Body of pancreas (tissue), 4 donors: ENCODE results near the gene GSTT2B.
"Not testable (repeated sequence)": the region's sequence is repeated elsewhere in the genome, so short reads cannot be mapped to it uniquely, and the experiment has no call there.

Experiments used
- POLR2A ChIP-seq, 3 donors: fragments of 450-650 bp; IDR thresholded peaks; one replicate each; pipeline ENCODE4 v1.6.1; 2016; ENCODE audit warnings: antibody characterized with exemption in 3 of 3, mild to moderate bottlenecking in 2 of 3
- TF ChIP-seq, protein P1 (sequence below), 7 experiments: fragments of 450-650 bp in 4 of 7; fragments of 200-600 bp in 3 of 7; sonication (generic) in 3 of 7; IDR thresholded peaks; one replicate each; pipeline ENCODE4 v1.5.1; 2016 to 2019; ENCODE audit warnings: antibody characterized with exemption in 7 of 7

DNA sequence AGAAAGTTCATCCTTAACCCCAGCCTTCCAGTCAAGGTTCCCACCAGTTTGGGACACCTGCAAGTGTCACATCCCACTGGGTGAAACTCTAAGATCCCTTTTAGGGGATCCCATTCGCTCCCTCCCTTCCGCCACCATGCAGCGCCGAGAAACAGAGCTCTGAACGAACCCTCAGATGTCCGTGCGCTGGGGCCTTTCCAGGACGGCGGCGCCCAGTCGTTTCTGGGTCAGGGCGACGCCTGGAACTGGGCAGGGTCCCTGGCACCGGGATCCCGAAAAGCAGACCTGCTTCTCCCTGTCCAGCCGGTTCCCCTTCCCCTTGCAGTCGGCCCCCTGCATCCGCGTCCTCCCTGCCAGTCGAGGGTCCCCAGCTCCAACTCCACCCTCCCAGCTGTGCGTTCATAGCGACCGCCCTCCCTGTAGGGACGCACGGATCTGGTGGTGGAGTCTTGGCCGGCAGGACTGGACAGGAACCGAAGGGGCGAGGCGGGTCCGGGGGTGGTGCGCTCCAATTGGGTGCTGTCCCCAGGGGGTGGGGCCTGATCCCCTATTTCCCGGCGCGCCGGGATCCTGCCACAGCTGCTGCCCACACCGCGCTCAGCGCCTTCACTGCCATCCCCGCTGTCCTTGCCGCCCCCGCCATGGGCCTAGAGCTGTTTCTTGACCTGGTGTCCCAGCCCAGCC lies 18.7 kb upstream of the GSTT2B start, which contains the start of gene GSTT2:
- TF ChIP-seq, protein P1, sequence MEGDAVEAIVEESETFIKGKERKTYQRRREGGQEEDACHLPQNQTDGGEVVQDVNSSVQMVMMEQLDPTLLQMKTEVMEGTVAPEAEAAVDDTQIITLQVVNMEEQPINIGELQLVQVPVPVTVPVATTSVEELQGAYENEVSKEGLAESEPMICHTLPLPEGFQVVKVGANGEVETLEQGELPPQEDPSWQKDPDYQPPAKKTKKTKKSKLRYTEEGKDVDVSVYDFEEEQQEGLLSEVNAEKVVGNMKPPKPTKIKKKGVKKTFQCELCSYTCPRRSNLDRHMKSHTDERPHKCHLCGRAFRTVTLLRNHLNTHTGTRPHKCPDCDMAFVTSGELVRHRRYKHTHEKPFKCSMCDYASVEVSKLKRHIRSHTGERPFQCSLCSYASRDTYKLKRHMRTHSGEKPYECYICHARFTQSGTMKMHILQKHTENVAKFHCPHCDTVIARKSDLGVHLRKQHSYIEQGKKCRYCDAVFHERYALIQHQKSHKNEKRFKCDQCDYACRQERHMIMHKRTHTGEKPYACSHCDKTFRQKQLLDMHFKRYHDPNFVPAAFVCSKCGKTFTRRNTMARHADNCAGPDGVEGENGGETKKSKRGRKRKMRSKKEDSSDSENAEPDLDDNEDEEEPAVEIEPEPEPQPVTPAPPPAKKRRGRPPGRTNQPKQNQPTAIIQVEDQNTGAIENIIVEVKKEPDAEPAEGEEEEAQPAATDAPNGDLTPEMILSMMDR (IDR thresholded peaks at IDR 0.05), result not testable (repeated sequence)
- TF ChIP-seq POLR2A (IDR thresholded peaks at IDR 0.05), result not testable (repeated sequence)
